Right lung (tissue), 5 donors: Measurements from ENCODE around the gene UBE2K. TPM values are rescaled to one million over a fixed set of nuclear protein-coding genes. Genes with fewer than 3 reads are reported as not detected.
"Not testable (repeated sequence)": the region's sequence is repeated elsewhere in the genome, so short reads cannot be mapped to it uniquely, and the experiment has no call there.

ENCODE experiments used
- DNase-seq, 2 donors: peaks; one replicate each; pipeline ENCODE4 v3.0.0-alpha.2; 2013
- polyA plus RNA-seq, 5 donors: library from polyadenylated mRNA; unstranded; fragments of 120-200 nt; gene quantifications; one replicate each; pipeline versions ENCODE4 v1.2.1 to v1.2.3, GENCODE V29; 2013; ENCODE audit warnings: inconsistent platforms in 1 of 5, low replicate concordance in 1 of 5; ENCODE audit not compliant: insufficient read length in 5 of 5, insufficient read depth in 1 of 5

UBE2K gene
- polyA plus RNA-seq, 5 donors = 62.0 to 83.4 (median 70.5) TPM

- no peak for DNase-seq
Measured at GRCh38 chr4:39682138-39682537, 15.8 kb upstream of the UBE2K start.

GRCh38 chr4:39685990-39686389 lies 11.9 kb upstream of the UBE2K start:
- DNase-seq = no peak

GRCh38 chr4:39687014-39687413 lies 10.9 kb upstream of the UBE2K start:
- no peak for DNase-seq

- no peak for DNase-seq
Measured at GRCh38 chr4:39689970-39690369, 8.0 kb upstream of the UBE2K start.

DNA sequence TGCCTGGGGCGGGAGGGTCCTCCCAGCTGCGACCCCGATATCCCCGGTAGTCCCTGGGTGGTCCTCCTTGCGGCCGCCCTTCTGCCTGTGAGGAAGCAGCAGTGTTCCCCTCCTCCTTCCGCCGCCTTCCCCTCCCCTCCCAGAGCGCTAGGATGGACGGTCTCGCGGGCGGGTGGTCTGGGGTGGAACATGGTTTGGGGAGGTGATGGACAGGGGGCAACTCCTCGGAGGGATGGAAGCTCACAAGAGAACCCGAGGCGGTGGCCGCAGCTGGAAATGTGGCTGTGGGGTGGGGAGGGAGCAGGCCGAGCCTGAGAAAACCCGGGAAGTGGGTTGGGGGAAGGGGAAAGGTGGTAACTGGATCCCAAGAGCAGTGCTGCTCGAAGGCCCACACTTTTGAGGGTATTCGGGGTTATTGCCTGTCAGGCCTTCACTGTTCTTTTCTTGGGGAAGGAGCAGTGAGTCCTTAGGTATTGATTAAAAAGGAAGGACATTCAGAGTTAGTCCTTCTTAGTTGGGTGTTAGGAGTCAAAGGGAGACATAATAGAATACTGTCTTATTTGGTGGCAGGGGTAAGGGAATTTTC lies 581 bp downstream of the UBE2K start:
- peak; percentile 59 to 62 for DNase-seq

- DNase-seq = no peak
Measured at GRCh38 chr4:39699687-39700409, 1.9 kb downstream of the UBE2K start.

GRCh38 chr4:39700554-39700953 lies 2.6 kb downstream of the UBE2K start:
- DNase-seq = no peak

DNA sequence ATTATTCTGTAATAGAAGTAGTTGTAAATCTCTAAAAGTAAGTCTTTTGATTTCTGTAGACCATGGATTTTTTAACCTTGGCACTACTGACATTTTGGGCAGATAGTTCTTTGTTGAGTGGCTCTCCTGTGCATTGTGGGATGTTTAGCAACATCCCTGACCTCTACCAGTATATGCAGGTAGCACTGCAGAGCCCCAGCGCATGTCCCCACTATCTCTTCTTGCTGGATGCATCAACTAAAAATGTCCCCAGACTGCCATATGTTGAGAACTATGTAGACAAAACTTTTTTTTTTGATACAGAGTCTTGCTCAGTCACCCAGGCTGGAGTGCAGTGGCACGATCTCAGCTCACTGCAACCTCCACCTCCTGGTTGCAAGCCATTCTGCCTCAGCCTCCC lies 4.8 kb downstream of the UBE2K start:
- no peak for DNase-seq

DNA sequence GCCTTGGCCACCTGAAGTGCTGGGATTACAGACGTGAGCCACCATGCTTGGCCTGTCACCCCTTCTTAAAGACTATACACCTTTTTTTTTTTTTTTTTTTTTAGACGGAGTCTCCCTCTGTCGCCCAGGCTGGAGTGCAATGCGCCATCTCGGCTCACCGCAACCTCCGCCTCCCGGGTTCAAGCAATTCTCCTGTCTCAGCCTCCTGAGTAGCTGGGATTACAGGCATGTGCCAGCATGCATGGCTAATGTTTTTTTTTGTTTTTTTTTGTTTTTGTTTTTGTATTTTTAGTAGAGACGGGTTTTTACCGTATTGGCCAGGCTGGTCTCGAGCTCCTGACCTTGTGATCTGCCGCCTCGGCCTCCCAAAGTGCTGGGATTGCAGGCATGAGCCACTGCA lies 6.9 kb downstream of the UBE2K start:
- DNase-seq = not testable (repeated sequence)

DNA sequence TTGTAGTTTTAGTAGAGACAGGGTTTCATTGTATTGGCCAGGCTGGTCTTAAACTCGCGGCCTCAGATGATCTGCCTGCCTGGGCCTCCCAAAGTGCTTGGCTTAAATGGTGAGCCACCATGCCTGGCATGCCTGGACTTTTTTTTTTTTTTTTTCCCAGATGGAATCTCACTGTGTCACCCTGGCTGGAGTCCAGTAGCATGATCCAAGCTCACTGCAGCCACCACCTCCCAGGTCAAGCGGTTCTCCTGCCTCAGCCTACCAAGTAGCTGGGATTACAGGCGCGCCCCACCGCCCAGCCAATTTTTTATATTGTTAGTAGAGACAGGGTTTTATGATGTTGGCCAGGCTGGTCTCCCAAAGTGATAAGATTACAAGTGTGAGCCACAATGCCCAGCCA lies 8.4 kb downstream of the UBE2K start:
- DNase-seq = no peak

GRCh38 chr4:39706741-39707511 lies 9.0 kb downstream of the UBE2K start:
- no peak for DNase-seq

- DNase-seq = no peak
Measured at GRCh38 chr4:39710098-39710896, 12.4 kb downstream of the UBE2K start.

DNA sequence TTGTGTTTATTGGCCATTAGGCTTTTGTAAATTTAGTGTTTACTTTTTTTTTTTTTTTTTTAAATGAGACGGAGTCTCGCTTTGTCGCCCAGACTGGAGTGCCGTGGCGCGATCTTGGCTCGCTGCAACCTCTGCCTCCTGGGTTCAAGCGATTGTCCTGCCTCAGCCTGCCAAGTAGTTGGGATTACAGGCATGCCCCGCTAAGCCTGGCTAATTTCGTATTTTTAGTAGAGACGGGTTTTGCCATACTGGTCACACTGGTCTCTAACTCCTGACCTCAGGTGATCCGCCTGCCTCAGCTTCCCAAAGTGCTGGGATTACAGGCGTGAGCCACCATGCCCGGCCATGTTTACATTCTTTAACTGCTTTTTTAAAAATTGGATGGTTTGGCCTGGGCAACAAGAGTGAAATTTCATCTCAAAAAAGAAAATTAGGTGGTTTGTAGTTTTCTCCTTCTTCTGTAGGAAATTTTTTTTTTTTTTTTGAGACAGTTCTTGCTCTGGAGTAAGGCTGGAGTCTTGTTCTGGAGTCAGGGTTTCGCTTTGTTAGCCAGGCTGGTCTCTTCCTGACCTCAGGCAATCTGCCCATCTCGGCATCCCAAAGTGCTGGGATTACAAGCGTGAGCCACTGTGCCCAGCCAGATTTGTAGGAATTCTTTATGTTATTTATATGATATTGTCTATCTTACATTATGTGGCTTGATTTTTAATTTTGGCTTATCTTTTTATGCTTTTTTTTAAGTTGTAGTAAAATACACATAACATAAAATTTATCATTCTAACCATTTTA lies 15.1 kb downstream of the UBE2K start:
- DNase-seq = no peak

GRCh38 chr4:39713691-39714090 lies 15.8 kb downstream of the UBE2K start:
- DNase-seq = no peak

- no peak for DNase-seq
Measured at GRCh38 chr4:39714166-39714565, 16.2 kb downstream of the UBE2K start.

DNA sequence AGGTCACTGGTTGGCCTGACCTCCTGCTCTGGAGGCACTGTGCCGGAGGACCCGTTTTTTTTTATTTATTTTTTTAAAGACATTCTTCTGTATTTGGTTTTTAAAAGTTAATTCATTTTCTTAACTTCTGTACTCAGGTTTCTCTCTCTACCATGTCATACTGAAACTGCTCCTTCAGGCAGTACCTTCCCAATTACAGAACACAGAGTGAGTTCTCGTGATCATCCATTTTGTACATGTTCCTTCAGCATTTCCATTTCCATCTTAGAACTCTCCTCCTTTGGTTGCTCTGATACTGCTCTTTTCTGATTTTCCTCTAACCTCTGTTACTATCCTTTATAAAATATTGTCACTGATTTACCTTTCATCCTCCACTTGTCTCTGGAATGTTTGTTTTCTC lies 17.9 kb downstream of the UBE2K start:
- DNase-seq = no peak

GRCh38 chr4:39716356-39716755 lies 18.4 kb downstream of the UBE2K start:
- no peak for DNase-seq

GRCh38 chr4:39717743-39718142 lies 19.8 kb downstream of the UBE2K start:
- DNase-seq = not testable (repeated sequence)

- no peak for DNase-seq
Measured at GRCh38 chr4:39718366-39719323, 20.7 kb downstream of the UBE2K start.
